Keratinocyte (primary cell): ENCODE data around the gene CNNM3.

ENCODE experiments used
- CTCF ChIP-seq, 3 experiments: IDR thresholded peaks in 1 of 3; conservative IDR thresholded peaks in 1 of 3; optimal IDR thresholded peaks in 1 of 3; 2 replicates in 2 of 3; 3 replicates in 1 of 3; pipeline versions ENCODE3 to v1.5.1; 2011; ENCODE audit warnings: low read length in 3 of 3, mild to moderate bottlenecking in 3 of 3, moderate library complexity in 2 of 3, control low read depth in 1 of 3, inconsistent platforms in 1 of 3; ENCODE audit not compliant: insufficient read depth in 2 of 3; ENCODE audit errors: extremely low read depth in 1 of 3
- EZH2 ChIP-seq: IDR thresholded peaks from one replicate; pipeline ENCODE4 v1.6.1; 2012; ENCODE audit warnings: inconsistent platforms, mild to moderate bottlenecking, low read length, moderate library complexity

- TF ChIP-seq CTCF (optimal IDR thresholded peaks at IDR 0.05 in 1 of 3, IDR thresholded peaks at IDR 0.05 in 1 of 3, conservative IDR thresholded peaks at IDR 0.05 in 1 of 3; ENCODE audit: extremely low read depth in 1 of 3, insufficient read depth in 2 of 3, low read length in 3 of 3) (no peak), EZH2 (no peak)
Observed at GRCh38 chr2:96832754-96833507, 16.9 kb downstream of the CNNM3 start.
